HG03439 (cell line): ENCODE data around the gene D2HGDH.

Experiments
- ATAC-seq: cut with Tn5 transposase; IDR thresholded peaks from one replicate; pipeline ENCODE4 v1.9.1; 2021; ENCODE audit warnings: mild to moderate bottlenecking, moderate library complexity; ENCODE audit not compliant: unreplicated experiment

Gene D2HGDH

GRCh38 chr2:241734467-241735208, at the start of gene D2HGDH:
Gene D2HGDH, plus strand, starts transcription at chr2:241734630. Its CDS starts 595 bp downstream, at chr2:241735225.
- ATAC-seq: peak; percentile 75

- peak; percentile 25 for ATAC-seq
Measured at GRCh38 chr2:241686324-241686649, 48.1 kb upstream of the D2HGDH start.

GRCh38 chr2:241686650-241687425, 47.6 kb upstream of the D2HGDH start, which contains the start of gene DTYMK:
Gene DTYMK, minus strand, starts transcription at chr2:241686815. Its CDS starts 32 bp downstream, at chr2:241686783.
- peak; percentile 87 for ATAC-seq

- ATAC-seq: no peak
Measured at GRCh38 chr2:241689306-241689705, 45.1 kb upstream of the D2HGDH start.

GRCh38 chr2:241690202-241690717, 44.2 kb upstream of the D2HGDH start:
- ATAC-seq: no peak

GRCh38 chr2:241692448-241692847, 42.0 kb upstream of the D2HGDH start:
- no peak for ATAC-seq

DNA sequence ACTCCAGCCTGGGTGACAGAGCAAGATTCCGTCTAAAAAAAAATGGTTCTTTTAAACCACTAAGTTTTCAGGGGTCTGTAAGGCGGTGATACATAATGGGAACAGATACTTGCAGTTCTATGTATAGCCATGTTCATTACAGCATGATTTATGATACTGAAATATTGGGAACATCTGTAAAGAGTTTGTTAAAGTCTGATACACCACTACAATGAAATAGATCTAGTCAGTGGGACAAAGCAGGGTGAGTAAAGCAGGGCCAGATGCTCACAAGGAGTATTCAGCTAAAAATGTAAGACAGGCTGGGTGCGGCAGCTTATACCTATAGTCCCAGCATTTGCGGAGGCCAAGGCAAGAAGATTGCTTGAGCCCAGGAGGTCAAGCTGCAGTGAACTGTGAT, 38.8 kb upstream of the D2HGDH start:
- no peak for ATAC-seq

DNA sequence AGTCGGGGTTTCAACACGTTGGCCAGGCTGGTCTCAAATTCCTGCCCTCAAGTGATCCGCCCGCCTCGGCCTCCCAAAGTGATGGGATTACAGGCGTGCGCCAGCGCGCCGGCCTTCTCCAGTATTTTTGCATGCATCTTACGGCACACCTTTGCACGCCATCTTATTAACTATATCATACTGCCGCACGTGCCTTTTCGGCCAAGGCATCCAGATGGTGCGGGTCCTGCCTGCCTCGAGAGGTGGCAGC, 33.4 kb upstream of the D2HGDH start:
- ATAC-seq: no peak

GRCh38 chr2:241701399-241702154, 32.9 kb upstream of the D2HGDH start, which contains the start of gene ING5:
Gene ING5, plus strand, starts transcription at chr2:241702039. Its CDS starts 27 bp downstream, at chr2:241702066.
- peak; percentile 63 for ATAC-seq

DNA sequence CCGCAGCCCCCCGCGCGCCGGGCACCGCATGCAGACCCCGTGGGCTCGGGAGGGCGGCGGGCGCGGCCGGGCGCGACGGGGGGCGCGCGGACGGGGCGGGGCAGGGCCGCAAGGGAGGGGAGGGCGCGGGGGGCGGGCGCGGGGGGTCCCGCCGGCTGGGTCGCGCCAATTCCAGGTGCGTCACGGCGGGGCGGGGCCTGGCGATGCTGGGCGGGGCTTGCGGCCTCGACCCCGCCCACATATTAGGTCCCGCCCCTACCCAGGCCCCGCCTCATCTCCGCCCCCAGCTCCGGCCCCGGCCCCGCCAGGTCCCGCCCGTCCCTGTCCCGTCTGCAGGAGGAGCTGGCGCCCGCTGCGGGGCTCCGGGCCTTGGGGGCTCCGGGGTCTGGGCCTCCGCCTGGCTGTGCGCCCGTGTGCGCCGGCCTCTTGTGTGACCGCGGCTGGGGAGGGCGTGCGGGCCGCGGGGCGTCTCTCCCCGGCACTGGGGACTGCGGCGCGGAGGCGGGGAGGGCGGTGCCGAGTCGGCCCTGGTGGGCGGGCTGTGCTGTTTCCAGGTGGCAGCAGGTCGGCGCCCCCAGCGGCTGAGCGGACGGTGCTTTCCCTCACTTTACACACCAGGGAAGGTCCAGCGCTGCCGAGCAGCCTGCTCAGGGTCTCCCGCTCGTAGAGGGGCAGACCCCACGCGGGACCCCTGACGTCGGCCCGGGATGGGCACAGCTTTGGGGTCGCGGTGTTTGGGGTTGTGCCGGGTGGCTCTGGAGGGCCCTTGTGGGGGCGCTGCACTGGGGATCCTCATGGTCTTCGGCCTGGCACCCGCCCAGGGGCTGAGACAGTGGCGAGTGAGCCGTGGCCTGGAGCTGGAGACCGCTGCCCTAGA, 32.0 kb upstream of the D2HGDH start:
- ATAC-seq: peak; percentile 62

DNA sequence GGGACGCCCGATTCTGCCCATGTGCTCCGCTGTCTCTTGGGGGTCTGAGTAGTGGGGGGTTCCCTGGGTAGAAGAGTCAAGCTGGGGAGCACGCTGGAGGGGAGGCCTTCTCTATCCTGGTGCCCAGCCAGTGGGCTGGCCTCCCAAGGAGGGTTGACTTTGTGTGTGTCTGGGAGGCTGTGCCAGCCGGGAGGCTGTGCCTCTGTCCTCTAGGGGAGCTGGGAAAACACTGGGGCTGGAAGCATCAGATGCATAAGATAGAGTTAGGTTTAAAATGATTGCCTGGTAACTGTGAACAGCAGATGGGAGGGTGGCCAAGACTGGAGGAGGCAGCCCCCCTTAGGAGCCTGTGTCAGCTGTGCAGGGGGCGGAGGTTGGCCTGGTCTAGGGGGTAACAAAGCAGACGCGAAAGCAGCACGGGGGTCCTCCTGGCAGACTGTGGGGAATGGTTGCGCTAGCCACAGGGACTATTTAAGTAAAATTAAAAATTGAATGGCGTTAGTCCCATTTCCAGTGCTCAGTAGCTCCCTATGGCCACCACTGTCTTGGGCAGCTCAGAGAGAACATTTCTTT, 31.3 kb upstream of the D2HGDH start:
- no peak for ATAC-seq

- no peak for ATAC-seq
Measured at GRCh38 chr2:241706537-241706936, 27.9 kb upstream of the D2HGDH start.

DNA sequence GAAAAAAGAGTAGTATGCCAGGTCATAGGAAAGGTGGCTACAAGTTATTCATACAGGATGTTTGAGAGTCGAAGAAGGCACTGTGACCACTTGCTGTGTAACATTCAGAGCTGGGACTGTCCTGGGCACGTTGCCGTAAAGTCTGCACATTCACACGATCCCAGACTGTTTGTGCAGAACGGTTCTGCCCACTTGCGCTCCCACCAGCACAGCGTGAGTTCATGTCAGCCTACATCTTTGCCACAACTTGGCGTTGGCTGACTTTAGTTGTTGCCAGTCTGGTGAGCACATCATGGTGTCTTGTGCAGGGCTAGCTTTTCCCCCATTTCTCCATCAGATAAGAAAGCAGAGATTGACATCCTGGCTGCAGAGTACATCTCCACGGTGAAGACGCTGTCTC, 25.6 kb upstream of the D2HGDH start:
- ATAC-seq: no peak

DNA sequence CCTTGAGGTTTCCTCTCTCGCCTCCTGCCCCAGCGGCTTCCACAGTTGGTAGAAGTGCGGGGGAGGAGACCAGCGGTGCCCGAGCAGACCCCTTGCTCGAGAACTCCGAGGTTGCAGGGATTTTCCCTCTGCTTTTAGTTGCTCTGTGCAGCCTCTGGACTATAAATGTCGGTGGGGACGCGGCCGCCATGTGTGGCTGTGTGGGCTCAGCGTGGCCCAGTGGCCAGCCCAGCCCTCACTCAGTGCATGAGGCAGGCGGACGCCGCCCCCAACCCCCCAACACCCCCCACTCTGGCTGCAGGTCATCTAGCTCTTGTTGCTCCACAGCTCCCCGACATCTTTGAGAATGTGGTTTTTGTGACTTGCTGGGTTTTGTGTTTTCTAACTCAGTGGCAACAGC, 15.3 kb upstream of the D2HGDH start:
- no peak for ATAC-seq

DNA sequence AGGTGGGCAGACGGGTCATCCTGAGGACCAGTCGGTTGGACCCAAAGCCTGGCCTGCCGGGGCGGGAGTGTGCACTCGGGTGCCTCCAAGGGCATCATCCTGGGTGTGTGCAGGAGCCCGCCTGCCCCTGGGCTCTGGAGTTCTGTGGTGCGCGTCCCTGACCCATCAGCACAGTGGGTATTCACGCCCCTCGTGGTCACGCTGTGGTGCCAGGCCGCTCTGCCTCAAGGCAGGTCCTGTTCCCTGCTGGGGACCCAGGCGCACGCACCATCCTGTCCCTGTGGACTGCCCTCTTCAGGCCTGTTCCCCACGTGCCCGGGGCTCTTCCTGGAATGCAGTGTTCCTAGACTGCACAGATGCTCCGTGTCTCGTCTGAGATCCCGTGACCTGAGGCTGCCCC, 14.3 kb upstream of the D2HGDH start:
- ATAC-seq: no peak

- ATAC-seq: no peak
Measured at GRCh38 chr2:241720560-241720959, 13.9 kb upstream of the D2HGDH start.

GRCh38 chr2:241721852-241722251, 12.6 kb upstream of the D2HGDH start:
- ATAC-seq: no peak

DNA sequence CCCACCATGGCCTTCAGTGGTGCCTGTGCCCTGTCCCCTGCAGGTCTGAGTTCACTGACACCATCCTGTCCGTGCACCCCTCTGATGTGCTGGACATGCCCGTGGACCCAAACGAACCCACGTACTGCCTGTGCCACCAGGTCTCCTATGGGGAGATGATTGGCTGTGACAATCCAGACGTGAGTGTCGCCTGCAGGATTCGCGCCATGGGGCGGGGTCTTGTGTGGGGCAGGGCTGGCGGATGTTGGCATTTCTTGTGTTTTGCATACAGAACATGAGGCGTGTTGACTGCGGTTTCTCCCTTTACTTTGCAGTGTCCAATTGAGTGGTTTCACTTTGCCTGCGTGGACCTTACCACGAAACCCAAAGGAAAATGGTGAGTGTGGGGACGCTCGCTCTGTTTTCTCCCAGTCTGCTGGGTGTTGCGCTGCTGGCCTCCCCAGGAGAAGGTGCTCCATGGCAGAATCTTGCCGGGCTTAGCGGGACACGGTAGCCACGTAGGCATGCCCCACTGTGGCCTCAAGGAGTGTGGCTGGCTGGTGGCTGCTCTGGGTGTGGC, 11.5 kb upstream of the D2HGDH start:
- ATAC-seq: no peak

- no peak for ATAC-seq
Measured at GRCh38 chr2:241724259-241724974, 10.0 kb upstream of the D2HGDH start.
